Ishikawa (cell line): Measurements from ENCODE around the gene AKAP8L.

ENCODE experiments used
- CEBPB ChIP-seq: IDR thresholded peaks from 2 replicates; pipeline ENCODE4 v1.6.1; 2012
- CREB1 ChIP-seq: IDR thresholded peaks from 2 replicates; pipeline ENCODE4 v1.6.1; 2012; ENCODE audit warnings: low read depth
- EGR1 ChIP-seq: IDR thresholded peaks from 2 replicates; pipeline ENCODE4 v1.6.1; 2012
- EP300 ChIP-seq: IDR thresholded peaks from 2 replicates; pipeline ENCODE4 v1.6.1; 2012; ENCODE audit warnings: borderline replicate concordance
- FOXM1 ChIP-seq: IDR thresholded peaks from 2 replicates; pipeline ENCODE4 v1.6.1; 2012; ENCODE audit warnings: low read depth, borderline replicate concordance
- NFIC ChIP-seq: IDR thresholded peaks from 2 replicates; pipeline ENCODE4 v1.6.1; 2012
- RAD21 ChIP-seq: IDR thresholded peaks from 2 replicates; pipeline ENCODE4 v1.6.1; 2012; ENCODE audit warnings: low read depth
- TAF1 ChIP-seq: IDR thresholded peaks from 2 replicates; pipeline ENCODE4 v1.6.1; 2012; ENCODE audit warnings: low read depth, mild to moderate bottlenecking
- TCF12 ChIP-seq: IDR thresholded peaks from 2 replicates; pipeline ENCODE4 v1.6.1; 2012; ENCODE audit warnings: low read depth
- TEAD4 ChIP-seq: IDR thresholded peaks from 2 replicates; pipeline ENCODE4 v1.6.1; 2012
- YY1 ChIP-seq: IDR thresholded peaks from 2 replicates; pipeline ENCODE4 v1.6.1; 2012; ENCODE audit warnings: low read depth
- ZBTB7A ChIP-seq: IDR thresholded peaks from 2 replicates; pipeline ENCODE4 v1.6.1; 2012; ENCODE audit warnings: low read depth
- TF ChIP-seq, protein P1 (sequence below): IDR thresholded peaks from 2 replicates; pipeline ENCODE4 v1.6.1; 2012; ENCODE audit warnings: low read depth, mild to moderate bottlenecking
- TF ChIP-seq, protein P2 (sequence below): IDR thresholded peaks from 2 replicates; pipeline ENCODE4 v1.6.1; 2012
- TF ChIP-seq, protein P3 (sequence below): IDR thresholded peaks from 2 replicates; pipeline ENCODE4 v1.6.1; 2012

The AKAP8L gene

GRCh38 chr19:15445227-15445605 lies 26.4 kb upstream of the AKAP8L start:
- TF ChIP-seq, protein P1, sequence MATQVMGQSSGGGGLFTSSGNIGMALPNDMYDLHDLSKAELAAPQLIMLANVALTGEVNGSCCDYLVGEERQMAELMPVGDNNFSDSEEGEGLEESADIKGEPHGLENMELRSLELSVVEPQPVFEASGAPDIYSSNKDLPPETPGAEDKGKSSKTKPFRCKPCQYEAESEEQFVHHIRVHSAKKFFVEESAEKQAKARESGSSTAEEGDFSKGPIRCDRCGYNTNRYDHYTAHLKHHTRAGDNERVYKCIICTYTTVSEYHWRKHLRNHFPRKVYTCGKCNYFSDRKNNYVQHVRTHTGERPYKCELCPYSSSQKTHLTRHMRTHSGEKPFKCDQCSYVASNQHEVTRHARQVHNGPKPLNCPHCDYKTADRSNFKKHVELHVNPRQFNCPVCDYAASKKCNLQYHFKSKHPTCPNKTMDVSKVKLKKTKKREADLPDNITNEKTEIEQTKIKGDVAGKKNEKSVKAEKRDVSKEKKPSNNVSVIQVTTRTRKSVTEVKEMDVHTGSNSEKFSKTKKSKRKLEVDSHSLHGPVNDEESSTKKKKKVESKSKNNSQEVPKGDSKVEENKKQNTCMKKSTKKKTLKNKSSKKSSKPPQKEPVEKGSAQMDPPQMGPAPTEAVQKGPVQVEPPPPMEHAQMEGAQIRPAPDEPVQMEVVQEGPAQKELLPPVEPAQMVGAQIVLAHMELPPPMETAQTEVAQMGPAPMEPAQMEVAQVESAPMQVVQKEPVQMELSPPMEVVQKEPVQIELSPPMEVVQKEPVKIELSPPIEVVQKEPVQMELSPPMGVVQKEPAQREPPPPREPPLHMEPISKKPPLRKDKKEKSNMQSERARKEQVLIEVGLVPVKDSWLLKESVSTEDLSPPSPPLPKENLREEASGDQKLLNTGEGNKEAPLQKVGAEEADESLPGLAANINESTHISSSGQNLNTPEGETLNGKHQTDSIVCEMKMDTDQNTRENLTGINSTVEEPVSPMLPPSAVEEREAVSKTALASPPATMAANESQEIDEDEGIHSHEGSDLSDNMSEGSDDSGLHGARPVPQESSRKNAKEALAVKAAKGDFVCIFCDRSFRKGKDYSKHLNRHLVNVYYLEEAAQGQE = no peak
- no peak for TF ChIP-seq CREB1
- TF ChIP-seq CEBPB = no peak
- TF ChIP-seq FOXM1 = no peak
- TF ChIP-seq, protein P2, sequence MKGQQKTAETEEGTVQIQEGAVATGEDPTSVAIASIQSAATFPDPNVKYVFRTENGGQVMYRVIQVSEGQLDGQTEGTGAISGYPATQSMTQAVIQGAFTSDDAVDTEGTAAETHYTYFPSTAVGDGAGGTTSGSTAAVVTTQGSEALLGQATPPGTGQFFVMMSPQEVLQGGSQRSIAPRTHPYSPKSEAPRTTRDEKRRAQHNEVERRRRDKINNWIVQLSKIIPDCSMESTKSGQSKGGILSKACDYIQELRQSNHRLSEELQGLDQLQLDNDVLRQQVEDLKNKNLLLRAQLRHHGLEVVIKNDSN = no peak
- TF ChIP-seq NFIC = no peak
- TF ChIP-seq, protein P3, sequence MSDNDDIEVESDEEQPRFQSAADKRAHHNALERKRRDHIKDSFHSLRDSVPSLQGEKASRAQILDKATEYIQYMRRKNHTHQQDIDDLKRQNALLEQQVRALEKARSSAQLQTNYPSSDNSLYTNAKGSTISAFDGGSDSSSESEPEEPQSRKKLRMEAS = no peak
- no peak for TF ChIP-seq ZBTB7A
- TF ChIP-seq EGR1 = no peak
- TF ChIP-seq EP300 = no peak
- no peak for TF ChIP-seq RAD21
- TF ChIP-seq YY1 = no peak
- TF ChIP-seq TEAD4 = no peak
- no peak for TF ChIP-seq TAF1
- no peak for TF ChIP-seq TCF12

GRCh38 chr19:15444505-15445226 lies 25.9 kb upstream of the AKAP8L start:
- TF ChIP-seq TAF1 (no peak), EGR1 (no peak), YY1 (no peak), CEBPB (no peak), EP300 (no peak), TEAD4 (no peak), CREB1 (no peak), FOXM1 (no peak), RAD21 (no peak)
- TF ChIP-seq, protein P2 = no peak
- TF ChIP-seq, protein P1 = no peak

GRCh38 chr19:15443838-15444237 lies 25.1 kb upstream of the AKAP8L start:
- no peak for TF ChIP-seq YY1
- no peak for TF ChIP-seq RAD21
- TF ChIP-seq FOXM1 = no peak
- no peak for TF ChIP-seq CEBPB
- TF ChIP-seq EP300 = no peak
- no peak for TF ChIP-seq NFIC
- TF ChIP-seq, protein P1 = no peak
- TF ChIP-seq CREB1 = no peak
- TF ChIP-seq EGR1 = no peak
- TF ChIP-seq, protein P2 = no peak

DNA sequence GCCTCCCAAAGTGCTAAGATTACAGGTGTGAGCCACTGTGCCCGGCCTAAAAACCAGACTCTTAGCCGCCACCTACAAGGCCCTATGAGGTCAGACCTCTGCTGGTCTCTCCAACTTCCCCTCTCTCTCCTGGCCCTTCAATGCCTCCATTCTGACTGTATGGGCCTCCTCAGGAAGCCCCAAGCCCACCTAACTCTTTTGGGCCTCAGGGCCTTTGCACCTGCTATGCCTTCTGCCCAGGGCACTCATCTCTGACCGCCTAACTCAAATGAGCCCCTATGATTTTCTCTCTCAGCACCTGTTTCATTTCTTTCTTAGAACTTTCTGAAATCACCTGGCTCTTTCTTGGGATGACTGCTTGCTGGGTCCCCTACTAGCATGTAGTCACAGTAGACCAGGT lies 24.5 kb upstream of the AKAP8L start:
- TF ChIP-seq CREB1 (no peak), TEAD4 (no peak)
